HL-60/S4 (cell line): Measurements from ENCODE around the gene ASXL1.
"Not testable (repeated sequence)": the region's sequence is repeated elsewhere in the genome, so short reads cannot be mapped to it uniquely, and the experiment has no call there.

Source experiments
- in situ Hi-C: fragments of 300-500 bp; cut with MboI; formaldehyde crosslinking; loops from 2 replicates; pipeline ENCODE4 v1.14.3; 2022; ENCODE audit warnings: low sequenced_read_pairs

Gene ASXL1

GRCh38 chr20:32357869-32358631 is at the start of gene ASXL1:
TSS of gene ASXL1 (plus strand) at chr20:32358331. CDS start at chr20:32358776, 445 bp downstream.
- in situ Hi-C loops: no loop called here

- in situ Hi-C loops: no loop called here
Observed at GRCh38 chr20:32312718-32313424, 45.3 kb upstream of the ASXL1 start.

GRCh38 chr20:32314768-32315167 is 43.4 kb upstream of the ASXL1 start:
- in situ Hi-C loops: no loop called here

- in situ Hi-C loops: no loop called here
Observed at GRCh38 chr20:32315399-32315798, 42.7 kb upstream of the ASXL1 start.

- in situ Hi-C loops: no loop called here
Observed at GRCh38 chr20:32315891-32316290, 42.2 kb upstream of the ASXL1 start.

- in situ Hi-C loops: no loop called here
Observed at GRCh38 chr20:32316667-32317066, 41.5 kb upstream of the ASXL1 start.

- in situ Hi-C loops: no loop called here
Observed at GRCh38 chr20:32319100-32319499, 39.0 kb upstream of the ASXL1 start.

- in situ Hi-C loops: no loop called here
Observed at GRCh38 chr20:32320305-32320704, 37.8 kb upstream of the ASXL1 start.

GRCh38 chr20:32321390-32321789 is 36.7 kb upstream of the ASXL1 start:
- in situ Hi-C loops: no loop called here

- in situ Hi-C loops: not testable (repeated sequence)
Observed at GRCh38 chr20:32322260-32322659, 35.9 kb upstream of the ASXL1 start.

GRCh38 chr20:32323761-32324160 is 34.4 kb upstream of the ASXL1 start:
- in situ Hi-C loops: not testable (repeated sequence)

- in situ Hi-C loops: no loop called here
Observed at GRCh38 chr20:32325706-32326503, 32.2 kb upstream of the ASXL1 start.

GRCh38 chr20:32326504-32326845 is 31.7 kb upstream of the ASXL1 start:
- in situ Hi-C loops: no loop called here

GRCh38 chr20:32327087-32327681 is 30.9 kb upstream of the ASXL1 start:
- in situ Hi-C loops: no loop called here

GRCh38 chr20:32329817-32330554 is 28.1 kb upstream of the ASXL1 start:
- in situ Hi-C loops: no loop called here

GRCh38 chr20:32330555-32330897 is 27.6 kb upstream of the ASXL1 start:
- in situ Hi-C loops: no loop called here

- in situ Hi-C loops: no loop called here
Observed at GRCh38 chr20:32332614-32333013, 25.5 kb upstream of the ASXL1 start.

GRCh38 chr20:32333181-32333987 is 24.7 kb upstream of the ASXL1 start:
- in situ Hi-C loops: no loop called here

- in situ Hi-C loops: no loop called here
Observed at GRCh38 chr20:32333988-32334885, 23.9 kb upstream of the ASXL1 start.
